Activated T-cell treated with anti-CD3 and anti-CD28 coated beads for 1 hour (primary cell): ENCODE results near the gene FOXR1.
A peak's percentile ranks its signal among the peaks of the same experiment; 100 is the strongest.

ENCODE experiments used
- DNase-seq: peaks from one replicate; pipeline ENCODE4 v3.0.0-alpha.2; 2020; ENCODE audit warnings: low read depth

FOXR1 gene

DNA sequence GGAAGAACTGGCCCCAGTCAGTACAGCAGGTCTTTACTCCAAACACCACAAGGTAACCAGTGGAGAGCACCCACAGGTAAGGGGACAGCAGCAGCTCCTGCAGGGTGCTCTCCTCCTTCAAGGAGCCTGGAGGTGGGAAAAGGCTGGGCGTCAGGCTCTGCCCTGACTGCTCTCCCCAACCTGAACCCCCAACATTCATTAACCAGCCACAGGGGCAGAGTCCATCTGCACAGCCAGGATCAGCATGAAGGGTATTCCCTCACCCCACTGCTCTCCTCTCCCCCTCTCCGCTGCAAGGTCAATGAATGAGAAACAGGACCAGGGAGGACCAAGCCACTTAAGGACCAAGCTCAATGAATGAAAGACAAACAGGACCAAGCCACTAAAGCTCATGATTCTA, 55.4 kb downstream of the FOXR1 start:
- DNase-seq, result no peak

DNA sequence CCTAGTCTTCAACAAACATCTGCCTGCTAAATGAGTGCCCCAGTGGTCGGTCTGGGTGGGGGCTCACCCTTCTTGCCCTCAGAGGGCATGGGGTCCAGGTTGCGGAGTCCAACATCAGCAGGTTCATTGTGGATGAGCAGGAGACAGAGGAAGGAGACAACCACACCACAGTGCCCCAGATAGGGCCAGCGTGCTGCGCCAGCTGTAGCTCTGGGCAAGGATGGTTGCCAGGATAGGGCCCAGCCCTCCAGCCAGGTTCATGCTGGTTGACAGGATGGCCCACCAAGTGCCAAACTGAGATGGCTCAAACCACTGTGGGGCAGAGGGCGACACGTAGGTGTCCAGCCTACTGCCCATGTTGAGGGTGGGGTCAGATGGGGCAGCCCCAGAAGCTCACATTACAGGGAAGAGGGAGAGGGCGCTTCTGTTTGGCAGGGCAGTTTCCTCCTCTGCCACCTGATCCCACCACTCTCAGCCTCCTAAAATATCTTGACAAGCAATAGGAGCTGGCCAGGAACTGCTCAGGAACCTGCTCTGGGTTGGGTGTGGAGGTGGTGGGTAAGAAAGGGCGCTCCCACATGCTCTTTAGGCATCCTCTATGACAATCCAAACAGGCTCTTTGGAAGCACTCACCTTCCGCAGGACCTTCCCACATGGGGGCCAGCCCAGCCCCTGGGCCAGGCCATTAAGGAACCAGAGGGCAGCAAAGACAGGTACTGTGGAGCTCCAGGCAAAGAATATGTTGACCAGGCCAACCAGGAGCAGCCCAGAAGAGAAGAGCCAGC, 56.2 kb downstream of the FOXR1 start:
- DNase-seq, result no peak

DNA sequence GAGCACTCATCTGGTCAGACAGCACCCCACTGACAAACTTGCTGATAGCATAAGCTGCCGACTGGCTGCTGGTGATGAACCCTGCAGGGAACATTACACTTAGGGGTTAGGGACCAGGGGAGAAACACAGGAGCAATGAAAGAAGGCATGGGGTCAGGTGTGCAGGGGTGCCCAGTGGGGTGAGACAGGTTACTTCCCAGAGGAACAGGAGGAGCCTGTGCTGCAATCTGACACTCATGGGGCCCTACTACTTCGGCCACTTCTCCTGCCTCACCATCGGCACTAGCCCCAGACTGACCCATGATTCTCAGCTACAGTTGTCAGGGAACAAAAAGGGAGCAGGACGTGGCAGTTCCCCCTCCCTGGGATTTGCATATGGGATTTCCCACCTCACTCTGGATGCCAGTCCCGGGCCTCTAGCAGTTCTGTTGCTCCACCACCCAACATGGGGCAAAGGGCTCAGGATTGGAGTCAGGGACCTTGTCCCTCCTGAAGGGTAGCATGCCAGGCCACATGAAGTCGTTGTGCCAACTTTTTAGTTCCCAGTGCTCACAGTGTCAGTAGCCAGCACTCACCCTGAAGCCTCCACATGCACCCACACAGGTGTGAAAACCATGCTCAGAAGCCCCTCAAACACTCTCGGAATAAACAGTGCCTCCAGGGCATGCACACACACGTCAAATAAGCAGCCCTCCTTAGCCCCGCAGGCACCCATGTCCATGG, 56.9 kb downstream of the FOXR1 start:
- no peak for DNase-seq

DNA sequence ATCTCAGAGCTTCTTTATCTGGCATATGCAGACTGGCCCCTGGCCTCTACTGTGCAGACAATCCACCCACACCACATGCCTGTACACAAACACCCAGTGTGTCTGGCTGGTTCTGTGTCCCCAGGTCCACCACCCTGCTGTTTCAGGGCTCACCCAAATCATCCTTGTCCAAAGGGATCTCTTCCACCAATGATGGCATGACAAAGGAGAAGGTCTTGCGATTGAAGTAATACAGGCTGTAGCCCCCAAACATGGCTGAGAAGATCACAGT, 57.4 kb downstream of the FOXR1 start:
- no peak for DNase-seq

DNA sequence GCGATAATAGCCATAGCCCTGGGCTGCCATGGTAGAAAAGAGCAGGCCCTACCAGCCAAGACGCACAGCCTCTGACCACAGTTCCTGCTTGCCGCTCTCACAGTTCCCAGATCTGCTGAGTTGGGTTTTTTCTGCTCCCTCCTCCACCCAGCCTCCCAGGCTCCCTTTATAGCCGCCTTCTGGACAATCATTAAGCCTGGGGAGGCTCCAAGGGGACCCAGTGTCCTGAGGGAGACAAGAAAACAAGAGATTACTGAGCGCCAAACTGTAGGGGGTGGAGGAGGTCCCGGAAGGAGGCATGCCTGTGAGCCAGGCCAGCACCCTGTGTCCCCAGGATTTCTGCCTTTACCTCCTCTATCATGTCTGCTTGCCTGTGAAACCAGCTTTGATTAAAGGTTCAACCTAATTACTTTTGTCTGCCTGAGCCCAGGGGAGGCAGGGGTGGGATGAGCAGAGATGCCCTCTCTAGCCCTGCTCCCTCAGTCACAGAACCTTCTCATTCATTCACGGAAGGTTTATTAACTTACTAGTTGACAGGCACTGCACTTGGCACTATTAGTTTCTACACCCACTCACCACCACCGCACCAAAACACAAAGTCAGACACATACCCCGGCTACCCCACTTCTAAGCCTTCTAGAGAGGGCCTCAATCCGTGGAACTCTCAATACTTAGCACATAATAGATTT, 57.9 kb downstream of the FOXR1 start:
- DNase-seq, result no peak

DNA sequence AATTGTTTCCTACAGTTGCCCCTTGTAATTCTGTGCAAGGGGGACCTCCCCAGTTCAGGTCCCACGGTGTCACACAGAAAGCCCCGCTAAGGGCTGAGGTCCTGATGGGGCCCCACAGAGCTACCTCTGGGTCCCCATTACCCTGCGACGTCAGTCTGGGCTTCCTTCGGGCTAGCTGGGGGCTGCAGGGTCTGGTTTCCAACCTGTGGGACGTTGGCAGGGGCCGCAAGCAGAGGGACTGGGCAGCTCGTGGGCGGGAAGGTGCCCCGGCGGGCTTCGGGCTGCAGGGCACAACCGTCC, 58.4 kb downstream of the FOXR1 start:
- no peak for DNase-seq

DNA sequence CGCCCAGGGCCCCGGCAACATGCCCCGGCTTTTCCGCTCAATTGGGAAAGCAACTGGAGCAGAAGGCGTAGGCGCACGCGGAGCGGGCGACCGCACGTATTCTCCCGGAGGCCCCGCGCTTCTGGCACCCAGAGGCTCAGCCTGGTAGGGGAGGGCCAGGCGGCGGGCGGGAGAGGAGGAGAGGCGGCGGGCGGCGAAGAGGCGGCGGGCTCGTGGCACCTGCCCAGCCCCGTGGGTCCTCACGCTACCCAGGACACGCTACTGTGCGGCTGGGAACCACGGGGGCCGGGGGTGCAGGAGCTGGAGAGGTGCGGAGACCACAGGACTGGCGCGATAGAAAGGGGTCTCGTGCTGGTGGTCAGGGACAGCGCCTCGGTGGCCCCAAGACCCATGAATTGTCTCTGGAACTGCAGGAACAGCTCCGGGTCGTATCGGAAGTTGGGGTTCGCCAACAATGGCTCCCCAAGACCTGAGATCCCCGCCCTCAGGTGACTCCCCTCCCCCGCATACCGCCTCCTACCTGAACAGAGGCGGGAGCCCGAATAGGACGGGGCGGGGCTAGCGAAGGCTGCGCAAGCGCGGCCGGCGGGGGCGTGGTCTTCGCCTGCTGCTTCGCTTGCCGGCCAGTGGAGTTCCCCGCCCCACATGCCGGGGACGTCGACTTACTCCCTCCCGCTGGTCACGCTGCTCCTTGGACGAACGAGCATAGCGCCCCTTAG, 58.9 kb downstream of the FOXR1 start, which contains the start of gene SLC37A4:
TSS of gene SLC37A4 (minus strand) at position 549 of the 719 bp plus-strand sequence.
- peak; percentile 99 for DNase-seq
